Measurements from ENCODE around the gene CCDC185.

Gene CCDC185

GRCh38 chr1:223443397-223443796 lies 50.2 kb downstream of the CCDC185 start:
- DNase-seq = no peak

DNA sequence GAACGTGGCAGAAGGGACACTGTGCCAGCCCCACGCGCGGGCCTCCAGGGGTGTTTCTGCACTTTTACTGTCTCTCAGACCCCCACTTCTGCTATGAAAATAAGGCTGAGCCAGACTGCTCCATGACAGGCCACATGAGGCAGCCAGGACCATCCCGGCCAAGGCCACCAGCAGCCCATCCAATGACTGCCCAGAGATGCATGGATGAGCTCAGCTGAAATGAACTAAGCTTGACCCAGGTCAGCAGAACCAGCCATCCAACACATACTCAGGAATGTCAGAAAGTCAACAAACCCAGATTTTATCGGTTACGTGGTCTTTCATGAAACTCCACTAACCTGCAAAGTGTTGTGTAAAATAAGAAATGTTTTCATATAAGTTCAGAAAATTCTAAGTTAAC lies 51.2 kb downstream of the CCDC185 start:
- DNase-seq = no peak

All from activated gamma-delta T cell (primary cell).